Cardiac atrium fibroblast (primary cell): ENCODE results near the gene CCNK. TPM values are rescaled to one million over a fixed set of nuclear protein-coding genes. Genes with fewer than 3 reads are reported as not detected.

Experiments
- total RNA-seq: library from RNA; depleted of rRNA; stranded (reverse); fragments of >200 nt; gene quantifications from 2 replicates; pipeline ENCODE4 v1.2.3, GENCODE V29; 2015

Gene CCNK
- total RNA-seq, result 16.1 and 23.8 TPM in 2 replicates

DNA sequence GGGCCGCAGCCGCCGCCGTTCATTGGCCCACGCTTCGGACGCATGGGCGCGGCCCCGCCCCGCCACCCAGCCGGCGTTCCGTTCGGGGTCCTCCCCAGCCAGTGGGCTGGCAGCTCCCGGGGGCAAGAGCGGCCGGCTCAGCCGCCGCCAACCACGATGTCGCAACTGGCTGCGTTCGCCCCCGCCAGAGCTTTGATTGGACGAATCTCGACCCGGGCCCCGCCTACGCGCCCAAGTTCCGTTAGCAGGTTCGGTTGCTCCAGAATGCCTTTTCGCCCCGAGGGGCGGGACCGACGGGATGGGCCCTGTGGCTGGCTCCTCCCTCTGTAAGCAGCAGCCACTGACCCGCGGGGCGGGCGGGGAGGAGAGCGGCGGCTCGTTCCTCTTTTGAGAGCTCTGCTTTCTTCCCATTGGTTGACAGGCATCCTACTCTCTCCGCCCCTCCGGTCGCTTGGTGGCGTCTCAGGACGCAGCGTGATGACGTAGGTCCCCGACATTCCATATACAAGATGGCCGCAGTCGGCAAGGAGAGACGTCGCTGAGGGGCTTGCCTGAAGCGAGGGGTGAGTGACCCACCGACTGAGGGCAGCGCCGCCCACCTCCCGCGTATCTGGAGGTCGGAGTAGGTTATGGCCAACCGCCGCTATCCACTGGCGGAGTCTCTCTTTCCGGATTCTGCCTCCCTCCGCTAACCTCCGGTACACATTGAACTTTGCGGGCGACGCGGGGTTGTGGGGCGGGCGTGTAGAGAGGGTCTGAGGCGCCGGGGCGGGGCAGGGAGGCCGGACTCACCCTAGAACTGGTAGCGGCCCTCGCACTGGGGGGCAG, at the start of gene CCNK:
Gene CCNK, plus strand, starts transcription at position 493 of the 828 bp plus-strand sequence. CDS start 11,269 bp downstream, outside the sequence.

DNA sequence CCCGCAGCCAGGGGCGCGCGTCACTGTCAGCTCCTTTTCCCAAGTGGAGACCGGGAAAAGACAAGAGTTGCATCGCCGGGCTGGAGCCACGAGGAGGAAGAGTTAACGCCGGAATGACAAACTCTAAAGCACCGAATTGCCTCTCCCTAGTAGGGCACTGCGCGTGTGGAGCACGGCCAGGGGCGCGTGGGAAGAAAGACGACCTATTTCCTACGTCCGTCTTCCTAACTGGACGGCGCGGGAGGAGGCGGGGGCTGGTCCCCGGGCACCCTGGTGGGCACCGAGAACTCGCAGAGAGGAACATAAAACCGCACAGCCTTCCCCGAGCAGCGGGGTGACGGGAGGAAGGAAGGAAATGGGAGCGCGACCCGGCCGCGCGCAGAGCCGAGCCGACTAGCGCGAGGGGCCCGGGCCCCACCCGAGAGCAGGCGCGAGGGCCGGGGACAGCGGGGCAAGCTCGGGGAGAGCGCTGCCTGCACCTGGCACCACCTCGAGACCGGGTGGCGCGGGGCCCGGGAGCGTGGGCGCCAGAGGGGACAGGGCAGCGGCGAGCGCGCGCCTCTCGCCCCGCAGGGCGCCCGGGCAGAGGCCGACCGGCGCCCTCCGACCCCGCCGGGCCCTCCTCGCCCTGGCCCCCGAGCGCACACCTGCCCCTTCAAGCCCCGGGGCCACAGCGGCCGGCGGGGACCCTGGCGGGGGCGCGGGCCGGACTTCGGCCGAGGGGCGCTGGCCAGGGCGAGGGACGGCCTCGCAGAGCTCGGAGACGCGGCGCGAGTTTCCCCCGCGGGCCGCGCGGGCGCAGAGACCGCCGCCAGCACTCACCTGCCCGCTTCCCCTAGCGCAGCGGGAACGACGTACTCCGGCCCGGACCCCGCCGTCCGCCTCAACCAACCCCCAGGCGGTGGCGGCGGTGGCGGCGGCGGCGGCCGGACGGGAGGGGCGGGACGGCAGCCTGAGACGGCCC, 1.0 kb upstream of the CCNK start, which contains the start of gene SETD3:
Gene SETD3, minus strand, starts transcription at position 954 of the 964 bp plus-strand sequence. CDS start 15,054 bp downstream, outside the sequence.

Other genes starting within 250 kb of the CCNK start
- not detected in 2 replicates for gene BCL11B, start 209.2 kb upstream of the CCNK start, total RNA-seq
- 42.1 and 51.0 TPM in 2 replicates for gene SETD3, start 550 bp upstream of the CCNK start, total RNA-seq
- gene CCDC85C, start 122.8 kb downstream of the CCNK start, total RNA-seq, result 4.2 and 7.2 TPM in 2 replicates
- gene HHIPL1, start 163.7 kb downstream of the CCNK start, total RNA-seq, result 6.5 and 9.9 TPM in 2 replicates
- gene CYP46A1, start 202.9 kb downstream of the CCNK start, total RNA-seq, result under 0.01 and 1.4 TPM in 2 replicates